Epithelial cell of prostate (primary cell): ENCODE data around the gene RASGRF1.
"Not testable (repeated sequence)": the region's sequence is repeated elsewhere in the genome, so short reads cannot be mapped to it uniquely, and the experiment has no call there.

Experiments used
- DNase-seq: peaks from one replicate; pipeline ENCODE4 v3.0.0-alpha.2; 2011; ENCODE audit warnings: low read depth, low spot score
- H3K27ac ChIP-seq: fragments of 450-650 bp; 2 replicates; pipeline ENCODE4 v1.5.1; 2017; ENCODE audit warnings: mild to moderate bottlenecking

RASGRF1 gene

DNA sequence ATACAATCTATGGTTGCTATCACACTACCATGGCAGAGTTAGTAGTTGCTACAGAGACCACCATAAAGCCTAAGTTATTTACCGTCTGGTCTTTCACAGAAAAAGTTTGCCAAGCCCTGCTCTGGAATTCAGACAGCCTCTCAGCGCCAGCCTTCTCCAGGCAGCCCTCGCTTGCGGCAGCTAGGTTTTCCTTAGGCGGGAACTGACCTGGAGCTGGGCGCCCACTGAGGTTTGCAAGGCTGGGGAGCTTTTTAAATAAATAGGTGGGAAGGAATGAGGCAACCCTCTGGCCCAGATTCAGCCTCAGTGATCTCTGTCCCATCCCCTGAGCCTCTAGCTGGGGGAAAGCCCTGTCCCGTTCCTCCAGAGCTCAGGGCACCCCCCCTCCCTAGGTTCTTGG is 146.9 kb downstream of the RASGRF1 start:
- no peak for DNase-seq
- no peak overlapping the region for H3K27ac ChIP-seq

- H3K27ac ChIP-seq = no peak overlapping the region
- no peak for DNase-seq
These were observed 147.8 kb downstream of the RASGRF1 start for GRCh38 chr15:78942741-78943140.

DNA sequence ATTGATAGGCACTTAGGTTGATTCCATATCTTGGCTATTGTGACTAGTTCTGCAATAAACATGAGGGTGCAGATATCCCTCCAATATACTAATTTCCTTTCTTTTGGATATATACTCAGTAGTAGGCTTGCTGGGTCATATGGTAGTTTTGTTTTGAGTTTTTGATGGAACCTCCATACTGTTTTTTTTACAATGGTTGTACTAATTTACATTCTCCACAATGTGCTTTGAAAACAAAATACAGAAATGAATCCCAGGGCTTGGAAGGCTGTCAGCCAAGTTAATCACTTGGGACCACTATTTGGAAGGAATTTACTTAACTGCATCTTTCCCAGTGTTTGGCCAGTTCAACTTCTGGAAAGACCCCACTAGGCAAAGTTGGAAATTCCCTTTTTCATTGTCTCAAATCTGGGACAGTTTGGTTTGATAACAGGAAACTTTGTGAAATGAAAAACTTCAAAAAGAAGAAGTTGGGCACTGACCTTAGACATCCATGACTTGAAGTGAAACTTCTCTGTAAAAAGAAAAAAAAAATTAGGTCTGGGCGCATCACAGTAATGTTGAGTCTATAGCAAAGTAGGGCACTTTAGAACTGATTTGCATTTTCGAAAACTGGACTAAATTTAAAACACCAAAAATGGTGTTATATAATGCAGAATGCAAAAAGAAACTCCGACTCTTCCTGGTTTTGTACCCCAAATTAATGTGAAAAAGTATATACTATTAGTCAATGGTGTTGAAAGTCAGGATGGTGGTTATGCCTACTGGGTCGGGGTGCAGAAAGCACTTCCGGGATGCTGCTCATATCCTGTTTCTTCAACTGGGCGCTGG is 151.7 kb downstream of the RASGRF1 start:
- H3K27ac ChIP-seq = no peak overlapping the region
- no peak for DNase-seq

- H3K27ac ChIP-seq = no peak overlapping the region
- DNase-seq = no peak
These were observed 153.3 kb downstream of the RASGRF1 start for GRCh38 chr15:78937132-78937739.

- no peak for DNase-seq
- H3K27ac ChIP-seq = no peak overlapping the region
These were observed 155.9 kb downstream of the RASGRF1 start for GRCh38 chr15:78934655-78935023.

GRCh38 chr15:78933823-78934654 is 156.5 kb downstream of the RASGRF1 start:
- no peak for DNase-seq
- no peak overlapping the region for H3K27ac ChIP-seq

- DNase-seq = no peak
These were observed 157.3 kb downstream of the RASGRF1 start for GRCh38 chr15:78933187-78933822.

DNA sequence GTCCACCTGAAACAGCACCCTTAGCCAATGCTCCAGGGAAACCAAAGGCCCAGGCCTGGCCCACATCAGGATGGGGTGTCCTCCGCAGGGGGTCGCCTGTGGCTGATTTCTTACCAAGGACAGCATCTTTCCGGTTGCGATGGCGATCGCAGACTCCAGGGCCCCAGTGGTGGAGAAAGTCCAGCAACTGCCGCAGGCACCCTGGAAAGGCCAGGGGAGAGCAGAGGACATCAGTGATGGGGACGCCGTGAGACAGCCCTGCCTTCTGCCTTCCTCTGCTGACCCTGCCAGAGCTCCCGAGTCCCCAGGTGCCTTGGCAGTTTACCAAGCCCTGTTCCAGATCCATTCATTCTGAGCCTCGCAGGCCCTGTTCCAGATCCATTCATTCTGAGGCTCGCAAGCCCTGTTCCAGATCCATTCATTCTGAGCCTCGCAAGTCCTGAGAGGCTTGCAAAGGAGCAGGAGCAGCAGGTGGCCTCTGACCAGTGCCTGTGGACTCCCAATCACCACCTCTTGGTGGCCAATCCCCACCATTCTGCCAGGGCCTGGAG is 158.2 kb downstream of the RASGRF1 start:
- H3K27ac ChIP-seq = no peak overlapping the region
- DNase-seq = no peak

More at GRCh38 chr15:78933187-78933822, 157.3 kb downstream of the RASGRF1 start:
- H3K27ac ChIP-seq = no peak overlapping the region

GRCh38 chr15:78931439-78932257 is 158.9 kb downstream of the RASGRF1 start:
- no peak for DNase-seq

GRCh38 chr15:78930577-78931388 is 159.8 kb downstream of the RASGRF1 start:
- peak; percentile 99 for DNase-seq
- H3K27ac ChIP-seq = peak overlapping the region; percentile 87

More at GRCh38 chr15:78931439-78932257, 158.9 kb downstream of the RASGRF1 start:
- H3K27ac ChIP-seq = peak overlapping the region; percentile 87

- no peak for DNase-seq
- peak overlapping the region; percentile 87 for H3K27ac ChIP-seq
These were observed 160.9 kb downstream of the RASGRF1 start for GRCh38 chr15:78929536-78930264.

DNA sequence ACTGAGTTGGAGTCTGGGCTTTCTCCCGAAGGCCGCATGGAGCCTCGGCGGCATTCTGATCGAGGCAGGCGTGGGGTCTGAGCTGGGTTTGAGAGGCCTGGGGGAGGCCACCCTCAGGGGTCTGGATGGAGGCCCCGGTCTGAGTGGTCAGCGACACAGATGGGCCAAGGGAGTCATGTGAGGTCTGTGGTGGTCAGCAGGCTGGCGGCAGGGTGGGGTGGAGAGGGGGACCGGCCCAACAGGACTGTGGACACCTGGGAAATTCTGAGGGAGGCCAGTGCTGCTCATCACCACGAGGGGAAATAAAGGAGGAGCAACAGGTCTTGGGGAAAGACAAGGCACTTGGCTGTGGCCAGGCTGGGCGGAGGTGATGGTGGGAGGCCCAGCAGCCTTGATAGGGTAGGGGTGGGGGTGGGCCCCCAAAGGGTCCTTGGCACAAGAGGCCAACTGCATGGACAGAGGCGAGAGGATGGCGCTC is 161.9 kb downstream of the RASGRF1 start:
- H3K27ac ChIP-seq = no peak overlapping the region
- no peak for DNase-seq

GRCh38 chr15:78928176-78928575 is 162.4 kb downstream of the RASGRF1 start:
- H3K27ac ChIP-seq, DNase-seq: not testable (repeated sequence)

- no peak for DNase-seq
- no peak overlapping the region for H3K27ac ChIP-seq
These were observed 163.3 kb downstream of the RASGRF1 start for GRCh38 chr15:78927077-78927790.

- H3K27ac ChIP-seq = no peak overlapping the region
- DNase-seq = no peak
These were observed 164.4 kb downstream of the RASGRF1 start for GRCh38 chr15:78925956-78926743.

DNA sequence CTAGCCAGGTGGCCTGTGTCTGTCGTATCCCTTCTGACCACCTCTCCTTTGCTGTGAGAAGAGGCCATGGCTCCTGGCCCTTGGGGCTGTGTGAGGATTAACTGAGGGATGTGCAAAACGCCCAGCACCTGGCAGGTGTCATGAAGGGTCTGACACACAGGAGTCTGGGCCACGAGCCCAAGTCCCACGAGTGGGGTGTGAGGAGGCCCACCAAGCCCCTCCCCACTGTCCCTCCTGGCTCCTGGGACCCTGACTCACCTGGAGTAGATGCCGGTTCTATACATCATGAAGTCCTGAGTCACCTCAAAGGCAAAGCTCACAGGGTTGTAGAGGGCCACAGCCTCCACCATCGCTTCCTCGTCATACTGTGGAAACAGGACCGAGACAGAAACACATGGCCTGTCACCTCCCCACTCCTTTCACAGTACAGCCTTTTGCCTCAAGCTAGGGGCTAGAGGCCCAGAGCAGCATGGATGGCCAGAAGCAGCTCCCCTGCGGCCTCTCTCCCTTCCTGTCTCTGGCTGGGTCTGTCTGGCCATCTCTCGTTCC is 165.4 kb downstream of the RASGRF1 start:
- DNase-seq = no peak
- no peak overlapping the region for H3K27ac ChIP-seq
